ENCODE measurements around the gene GPRC5A.
A peak's percentile ranks its signal among the peaks of the same experiment; 100 is the strongest.
"Not testable (repeated sequence)": the region's sequence is repeated elsewhere in the genome, so short reads cannot be mapped to it uniquely, and the experiment has no call there.

Gene GPRC5A

GRCh38 chr12:12891080-12891880 is at the start of gene GPRC5A:
TSS of gene GPRC5A (plus strand) at chr12:12891562. CDS start at chr12:12908250, 16,688 bp downstream.
- Mint-ChIP-seq H3K27me3 (ENCODE audit: low read depth) (peaks cover 68% of the 10 kb centered on the region), H3K9me3 (no peaks in the 10 kb centered on the region), H3K36me3 (ENCODE audit: low read depth) (no peaks in the 10 kb centered on the region), H3K4me3 (peak within 1 kb of the TSS; percentile 85), H3K4me1 (ENCODE audit: low read depth) (peaks cover 11% of the 10 kb centered on the region), H3K27ac (no peak within 1 kb of the TSS)

GRCh38 chr12:12845794-12846243 is 45.5 kb upstream of the GPRC5A start:
- Mint-ChIP-seq H3K27ac (no peak overlapping the region), H3K9me3 (no peaks in the 10 kb centered on the region), H3K4me1 (ENCODE audit: low read depth) (peaks cover 11% of the 10 kb centered on the region), H3K4me3 (no peak overlapping the region), H3K36me3 (ENCODE audit: low read depth) (peaks cover 8% of the 10 kb centered on the region), H3K27me3 (ENCODE audit: low read depth) (no peaks in the 10 kb centered on the region)

- not testable (repeated sequence) for H3K27me3 Mint-ChIP-seq (ENCODE audit: low read depth); H3K36me3 Mint-ChIP-seq (ENCODE audit: low read depth); H3K4me3 Mint-ChIP-seq; H3K9me3 Mint-ChIP-seq; H3K27ac Mint-ChIP-seq
- H3K4me1 Mint-ChIP-seq (ENCODE audit: low read depth), result peaks cover 11% of the 10 kb centered on the region
Observed at GRCh38 chr12:12846780-12847179, 44.6 kb upstream of the GPRC5A start.

GRCh38 chr12:12853435-12853834 is 37.9 kb upstream of the GPRC5A start:
- Mint-ChIP-seq H3K27ac (no peak overlapping the region), H3K9me3 (peaks cover 4% of the 10 kb centered on the region), H3K4me1 (ENCODE audit: low read depth) (no peaks in the 10 kb centered on the region), H3K27me3 (ENCODE audit: low read depth) (no peaks in the 10 kb centered on the region), H3K4me3 (no peak overlapping the region), H3K36me3 (ENCODE audit: low read depth) (peaks cover 12% of the 10 kb centered on the region)

GRCh38 chr12:12859690-12860089 is 31.7 kb upstream of the GPRC5A start:
- Mint-ChIP-seq H3K27ac (no peak overlapping the region), H3K4me3 (no peak overlapping the region), H3K36me3 (ENCODE audit: low read depth) (peaks cover 10% of the 10 kb centered on the region), H3K27me3 (ENCODE audit: low read depth) (no peaks in the 10 kb centered on the region), H3K4me1 (ENCODE audit: low read depth) (peaks cover 2% of the 10 kb centered on the region), H3K9me3 (no peaks in the 10 kb centered on the region)

GRCh38 chr12:12864243-12864642 is 27.1 kb upstream of the GPRC5A start:
- H3K4me3 Mint-ChIP-seq, result no peak overlapping the region
- no peak overlapping the region for H3K27ac Mint-ChIP-seq
- H3K27me3 Mint-ChIP-seq (ENCODE audit: low read depth), result no peaks in the 10 kb centered on the region
- H3K36me3 Mint-ChIP-seq (ENCODE audit: low read depth), result peaks cover 4% of the 10 kb centered on the region
- H3K9me3 Mint-ChIP-seq, result no peaks in the 10 kb centered on the region
- peaks cover 2% of the 10 kb centered on the region for H3K4me1 Mint-ChIP-seq (ENCODE audit: low read depth)

GRCh38 chr12:12868477-12869235 is 22.7 kb upstream of the GPRC5A start:
- Mint-ChIP-seq H3K4me1 (ENCODE audit: low read depth) (no peaks in the 10 kb centered on the region), H3K27ac (no peak overlapping the region), H3K4me3 (no peak overlapping the region), H3K27me3 (ENCODE audit: low read depth) (no peaks in the 10 kb centered on the region), H3K9me3 (no peaks in the 10 kb centered on the region), H3K36me3 (ENCODE audit: low read depth) (no peaks in the 10 kb centered on the region)

GRCh38 chr12:12870465-12870864 is 20.9 kb upstream of the GPRC5A start:
- H3K27me3 Mint-ChIP-seq (ENCODE audit: low read depth), result no peaks in the 10 kb centered on the region
- no peak overlapping the region for H3K4me3 Mint-ChIP-seq
- no peaks in the 10 kb centered on the region for H3K4me1 Mint-ChIP-seq (ENCODE audit: low read depth)
- H3K36me3 Mint-ChIP-seq (ENCODE audit: low read depth), result no peaks in the 10 kb centered on the region
- no peak overlapping the region for H3K27ac Mint-ChIP-seq
- H3K9me3 Mint-ChIP-seq, result no peaks in the 10 kb centered on the region

GRCh38 chr12:12871587-12872138 is 19.7 kb upstream of the GPRC5A start:
- Mint-ChIP-seq H3K36me3 (ENCODE audit: low read depth) (no peaks in the 10 kb centered on the region), H3K27ac (no peak overlapping the region), H3K4me1 (ENCODE audit: low read depth) (no peaks in the 10 kb centered on the region), H3K4me3 (no peak overlapping the region), H3K9me3 (no peaks in the 10 kb centered on the region), H3K27me3 (ENCODE audit: low read depth) (no peaks in the 10 kb centered on the region)

- Mint-ChIP-seq H3K27ac (no peak overlapping the region), H3K4me1 (ENCODE audit: low read depth) (no peaks in the 10 kb centered on the region), H3K4me3 (no peak overlapping the region), H3K27me3 (ENCODE audit: low read depth) (no peaks in the 10 kb centered on the region), H3K9me3 (no peaks in the 10 kb centered on the region), H3K36me3 (ENCODE audit: low read depth) (no peaks in the 10 kb centered on the region)
Observed at GRCh38 chr12:12872139-12872933, 19.0 kb upstream of the GPRC5A start.

- H3K4me1 Mint-ChIP-seq (ENCODE audit: low read depth), result no peaks in the 10 kb centered on the region
- H3K27ac Mint-ChIP-seq, result no peak overlapping the region
- H3K9me3 Mint-ChIP-seq, result no peaks in the 10 kb centered on the region
- no peaks in the 10 kb centered on the region for H3K27me3 Mint-ChIP-seq (ENCODE audit: low read depth)
- no peak overlapping the region for H3K4me3 Mint-ChIP-seq
- H3K36me3 Mint-ChIP-seq (ENCODE audit: low read depth), result no peaks in the 10 kb centered on the region
Observed at GRCh38 chr12:12872934-12873275, 18.5 kb upstream of the GPRC5A start.

- no peaks in the 10 kb centered on the region for H3K27me3 Mint-ChIP-seq (ENCODE audit: low read depth)
- no peaks in the 10 kb centered on the region for H3K36me3 Mint-ChIP-seq (ENCODE audit: low read depth)
- H3K4me1 Mint-ChIP-seq (ENCODE audit: low read depth), result no peaks in the 10 kb centered on the region
- no peaks in the 10 kb centered on the region for H3K9me3 Mint-ChIP-seq
- no peak overlapping the region for H3K4me3 Mint-ChIP-seq
- no peak overlapping the region for H3K27ac Mint-ChIP-seq
Observed at GRCh38 chr12:12874029-12874428, 17.3 kb upstream of the GPRC5A start.

GRCh38 chr12:12875301-12875700 is 16.1 kb upstream of the GPRC5A start:
- H3K27me3 Mint-ChIP-seq (ENCODE audit: low read depth); H3K4me3 Mint-ChIP-seq; H3K36me3 Mint-ChIP-seq (ENCODE audit: low read depth); H3K4me1 Mint-ChIP-seq (ENCODE audit: low read depth); H3K27ac Mint-ChIP-seq; H3K9me3 Mint-ChIP-seq: not testable (repeated sequence)

GRCh38 chr12:12877153-12877768 is 14.1 kb upstream of the GPRC5A start:
- H3K27ac Mint-ChIP-seq, result no peak overlapping the region
- H3K4me1 Mint-ChIP-seq (ENCODE audit: low read depth), result peaks cover 13% of the 10 kb centered on the region
- H3K9me3 Mint-ChIP-seq, result no peaks in the 10 kb centered on the region
- H3K4me3 Mint-ChIP-seq, result no peak overlapping the region
- H3K27me3 Mint-ChIP-seq (ENCODE audit: low read depth), result no peaks in the 10 kb centered on the region
- no peaks in the 10 kb centered on the region for H3K36me3 Mint-ChIP-seq (ENCODE audit: low read depth)
